Measurements from ENCODE around the gene C2CD4A.

DNA sequence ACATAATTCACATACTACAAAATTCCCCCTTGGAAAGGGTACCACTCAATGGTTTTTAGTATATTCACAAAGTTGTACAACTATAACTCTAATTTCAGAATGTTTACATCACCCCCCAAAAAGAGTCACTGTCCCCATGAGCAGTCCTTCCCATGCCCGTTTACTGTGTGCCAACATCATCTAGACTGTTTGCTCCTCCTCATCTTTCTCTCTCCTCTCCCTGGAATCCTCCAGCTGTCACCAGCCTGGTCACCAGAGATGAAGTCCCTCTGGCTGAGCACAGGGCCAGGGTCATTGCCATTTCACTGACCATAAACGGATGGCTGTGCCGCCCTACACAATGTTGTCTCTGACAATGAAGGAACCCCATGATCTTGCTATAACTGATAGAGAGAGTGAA lies 53.1 kb downstream of the C2CD4A start:
- no peak for TF ChIP-seq CTCF (IDR thresholded peaks at IDR 0.05)
- no peak for TF ChIP-seq ZFX (IDR thresholded peaks at IDR 0.05; ENCODE audit: borderline replicate concordance)
